GM12878 (cell line): ENCODE data around the gene CLMP. TPM values are rescaled to one million over a fixed set of nuclear protein-coding genes. Genes with fewer than 3 reads are reported as not detected.

ENCODE experiments used
- ATAC-seq: fragments of 200-7000 bp; cut with Tn5 transposase; 3 replicates; pipeline ENCODE4 v1.9.1; 2020; ENCODE audit warnings: mild to moderate bottlenecking, moderate library complexity
- BruUV-seq: library from RNA; stranded (reverse); fragments of 400-500 nt; replicated peaks from 2 replicates; lab custom pipeline; 2021; lab: Mats Ljungman, UMichigan
- CTCF ChIA-PET: fragments of 300-600 bp; sonication (Branson Sonifier 250); formaldehyde crosslinking; extraction: SDS; loops from one replicate; lab custom pipeline; 2021; ENCODE audit warnings: inconsistent platforms; lab: Yijun Ruan, JAX
- POLR2A ChIA-PET: fragments of 350-600 bp; formaldehyde crosslinking; extraction: SDS; loops from one replicate; lab custom pipeline; 2021; ENCODE audit warnings: inconsistent platforms; lab: Charles Lee
- RAD21 ChIA-PET: fragments of 300-600 bp; sonication (Branson Sonifier 250); formaldehyde crosslinking; loops from one replicate; lab custom pipeline; 2023; ENCODE audit warnings: antibody characterized with exemption; ENCODE audit not compliant: unreplicated experiment; lab: Charles Lee
- SMC1A ChIA-PET: fragments of 300-600 bp; sonication (Branson Sonifier 250); formaldehyde crosslinking; loops from one replicate; lab custom pipeline; 2023; ENCODE audit not compliant: unreplicated experiment, uncharacterized antibody; lab: Charles Lee
- DNase-seq: peaks from one replicate; pipeline ENCODE4 v3.0.0-alpha.2; 2011; ENCODE audit warnings: low read depth, low spot score
- FAIRE-seq: peaks from 3 replicates; lab custom pipeline; 2011; peaks lifted over from hg19 to GRCh38; lab: Jason Lieb, UNC
- H2AFZ ChIP-seq: 2 replicates; pipeline ENCODE4 v1.6.0; 2011; ENCODE audit warnings: low read depth, low read length, control low read depth; ENCODE audit not compliant: control insufficient read depth
- H3K27ac ChIP-seq: 2 replicates; pipeline ENCODE4 v1.5.1; 2011; ENCODE audit warnings: control low read depth; ENCODE audit not compliant: control insufficient read depth, insufficient read depth
- H3K27me3 ChIP-seq, 2 experiments: replicated peaks in 1 of 2; 2 replicates each; pipeline versions ENCODE4 v1.6.0 to v1.6.1; 2011; ENCODE audit warnings: low read length in 1 of 2; ENCODE audit not compliant: control insufficient read depth in 2 of 2, insufficient read depth in 2 of 2
- H3K36me3 ChIP-seq, 2 experiments: 2 replicates each; pipeline ENCODE4 v1.5.1; 2011; ENCODE audit warnings: low read length in 1 of 2; ENCODE audit not compliant: control insufficient read depth in 2 of 2, insufficient read depth in 2 of 2
- H3K4me1 ChIP-seq: 2 replicates; pipeline ENCODE4 v1.6.1; 2011; ENCODE audit warnings: mild to moderate bottlenecking, low read length, moderate library complexity, mixed read lengths; ENCODE audit not compliant: control insufficient read depth, insufficient read depth
- H3K4me2 ChIP-seq: 2 replicates; pipeline ENCODE4 v1.6.0; 2011; ENCODE audit warnings: control low read depth; ENCODE audit not compliant: control insufficient read depth, insufficient read depth
- H3K4me3 ChIP-seq: fragments of 200-600 bp; sonication (generic); 2 replicates; pipeline ENCODE4 v1.5.1; 2016
- H3K79me2 ChIP-seq: 2 replicates; pipeline ENCODE4 v1.6.0; 2011; ENCODE audit warnings: low read length; ENCODE audit not compliant: control insufficient read depth, insufficient read depth
- H3K9ac ChIP-seq: 2 replicates; pipeline ENCODE4 v1.8.0; 2011; ENCODE audit warnings: low read length, control low read depth, mixed read lengths; ENCODE audit not compliant: control insufficient read depth, insufficient read depth
- H3K9me3 ChIP-seq: replicated peaks from 3 replicates; pipeline ENCODE4 v1.5.1; 2011; ENCODE audit warnings: mild to moderate bottlenecking, low read length; ENCODE audit not compliant: control insufficient read depth, insufficient read depth
- H4K20me1 ChIP-seq: 2 replicates; pipeline ENCODE4 v1.6.0; 2011; ENCODE audit not compliant: control insufficient read depth, insufficient read depth
- MEF2A ChIP-seq: IDR thresholded peaks from 2 replicates; pipeline ENCODE4 v1.6.1; 2011; ENCODE audit warnings: low read depth, mild to moderate bottlenecking, low read length, moderate library complexity; ENCODE audit not compliant: insufficient read depth
- NR2C2 ChIP-seq: IDR thresholded peaks from 2 replicates; pipeline ENCODE4 v1.6.1; 2011; ENCODE audit warnings: borderline replicate concordance, low read depth; ENCODE audit not compliant: control insufficient read depth, insufficient read length
- RBBP5 ChIP-seq: fragments of 200-600 bp; sonication (generic); conservative IDR thresholded peaks from 2 replicates; pipeline ENCODE4 v1.6.1; 2016
- SMARCA5 ChIP-seq: fragments of 450-650 bp; IDR thresholded peaks from 2 replicates; pipeline ENCODE4 v1.6.1; 2017; ENCODE audit warnings: mild to moderate bottlenecking
- TAF1 ChIP-seq: IDR thresholded peaks from 2 replicates; pipeline ENCODE4 v1.6.1; 2011; ENCODE audit warnings: mild to moderate bottlenecking, low read depth, low read length, borderline replicate concordance
- WGBS: methylation state at CpG from one replicate; pipeline ENCODE4 v1.1.6; 2016; ENCODE audit warnings: low lambda C conversion rate; ENCODE audit not compliant: insufficient replicate concordance, insufficient coverage; ENCODE audit errors: missing lambda C conversion rate; 5-methylcytosine and 5-hydroxymethylcytosine counted together
- in situ Hi-C: fragments of 300-500 bp; cut with MboI; formaldehyde crosslinking; loops from 9 replicates; pipeline ENCODE4 v1.14.3; 2018; ENCODE audit warnings: mixed read lengths
- intact Hi-C: fragments of 100-400 bp; cut with micrococcal nuclease; formaldehyde crosslinking; loops from one replicate; pipeline ENCODE4 v1.14.2; 2022; ENCODE audit not compliant: unreplicated experiment
- polyA plus RNA-seq, 11 experiments: library from polyadenylated mRNA; depleted of rRNA in 4 of 11; unstranded in 6 of 11; stranded (reverse) in 5 of 11; fragments of >200 nt; fragmentation: Nextera tagmentation in 4 of 11; fragmentation: Illumina TruSeq in 1 of 11; extraction: Ambion mirVana in 4 of 11; extraction: Trizol in 1 of 11; gene quantifications; 1 replicate in 1 of 11; 2 replicates in 10 of 11; pipeline versions ENCODE4 v1.2.1 to v1.2.3, GENCODE V29; 2011 to 2016; ENCODE audit warnings: inconsistent platforms in 2 of 11, missing spikeins in 2 of 11, low read depth in 1 of 11
- total RNA-seq, 4 experiments: library from RNA; depleted of rRNA in 3 of 4; stranded (reverse); fragments of >200 nt in 3 of 4; fragmentation: Illumina TruSeq in 1 of 4; extraction: Trizol in 1 of 4; gene quantifications; 2 replicates each; pipeline versions ENCODE4 v1.2.1 to v1.2.3, GENCODE V29; 2013 to 2021
- TF ChIP-seq, protein P1 (sequence below): fragments of 450-650 bp; IDR thresholded peaks from 2 replicates; pipeline ENCODE4 v1.6.1; 2016; ENCODE audit warnings: mild to moderate bottlenecking, moderate library complexity, borderline replicate concordance
- TF ChIP-seq, protein P2 (sequence below): fragments of 450-650 bp; IDR thresholded peaks from 2 replicates; pipeline ENCODE4 v1.6.1; 2017; ENCODE audit warnings: borderline replicate concordance
- TF ChIP-seq, protein P3 (sequence below): fragments of 450-650 bp; IDR thresholded peaks from 2 replicates; pipeline ENCODE4 v1.6.1; 2018; ENCODE audit warnings: mild to moderate bottlenecking, low read depth, moderate library complexity; ENCODE audit not compliant: partially characterized antibody
- TF ChIP-seq, protein P4 (sequence below): fragments of 150-350 bp; IDR thresholded peaks from 2 replicates; pipeline ENCODE4 v1.6.1; 2014; ENCODE audit warnings: mild to moderate bottlenecking, low read depth, low read length

CLMP gene
- total and polyA plus RNA-seq, 10 of the 15 experiments (the other 5 are each of a cell fraction or from before 2014, with no cell fraction given) = 0.01 to 0.71 (median 0.20) TPM; not detected in 4

GRCh38 chr11:123184531-123184930, 10.5 kb downstream of the CLMP start:
- Histone ChIP-seq H3K27me3 (peaks cover 8 to 10% of the 10 kb centered on the region in 2 experiments; a peak in 3 of 4 replicates), H3K9ac (no peak overlapping the region), H3K4me2 (no peak overlapping the region), H3K9me3 (no peaks in the 10 kb centered on the region), H4K20me1 (no peaks in the 10 kb centered on the region), H3K79me2 (no peaks in the 10 kb centered on the region), H3K27ac (no peak overlapping the region), H3K4me1 (no peaks in the 10 kb centered on the region), H3K36me3 (no peaks in the 10 kb centered on the region), H3K4me3 (no peak overlapping the region), H2AFZ (no peak overlapping the region)
- in situ Hi-C loops = no loop called here
- WGBS = 15% methylated on average over 6 of the region's 6 CpGs
- CTCF ChIA-PET = no interaction called here
- no peak for DNase-seq
- no TSS peak for BruUV-seq
- FAIRE-seq = no peak
- RAD21 ChIA-PET = no interaction called here
- POLR2A ChIA-PET = no interaction called here
- intact Hi-C loops = no loop called here
- SMC1A ChIA-PET = interaction anchor here (1.1 kb wide), 1 partner anchor 65 kb away, joined by 3 read pairs; no protein-coding TSS in a partner anchor
- no peak for ATAC-seq
- TF ChIP-seq, protein P1, sequence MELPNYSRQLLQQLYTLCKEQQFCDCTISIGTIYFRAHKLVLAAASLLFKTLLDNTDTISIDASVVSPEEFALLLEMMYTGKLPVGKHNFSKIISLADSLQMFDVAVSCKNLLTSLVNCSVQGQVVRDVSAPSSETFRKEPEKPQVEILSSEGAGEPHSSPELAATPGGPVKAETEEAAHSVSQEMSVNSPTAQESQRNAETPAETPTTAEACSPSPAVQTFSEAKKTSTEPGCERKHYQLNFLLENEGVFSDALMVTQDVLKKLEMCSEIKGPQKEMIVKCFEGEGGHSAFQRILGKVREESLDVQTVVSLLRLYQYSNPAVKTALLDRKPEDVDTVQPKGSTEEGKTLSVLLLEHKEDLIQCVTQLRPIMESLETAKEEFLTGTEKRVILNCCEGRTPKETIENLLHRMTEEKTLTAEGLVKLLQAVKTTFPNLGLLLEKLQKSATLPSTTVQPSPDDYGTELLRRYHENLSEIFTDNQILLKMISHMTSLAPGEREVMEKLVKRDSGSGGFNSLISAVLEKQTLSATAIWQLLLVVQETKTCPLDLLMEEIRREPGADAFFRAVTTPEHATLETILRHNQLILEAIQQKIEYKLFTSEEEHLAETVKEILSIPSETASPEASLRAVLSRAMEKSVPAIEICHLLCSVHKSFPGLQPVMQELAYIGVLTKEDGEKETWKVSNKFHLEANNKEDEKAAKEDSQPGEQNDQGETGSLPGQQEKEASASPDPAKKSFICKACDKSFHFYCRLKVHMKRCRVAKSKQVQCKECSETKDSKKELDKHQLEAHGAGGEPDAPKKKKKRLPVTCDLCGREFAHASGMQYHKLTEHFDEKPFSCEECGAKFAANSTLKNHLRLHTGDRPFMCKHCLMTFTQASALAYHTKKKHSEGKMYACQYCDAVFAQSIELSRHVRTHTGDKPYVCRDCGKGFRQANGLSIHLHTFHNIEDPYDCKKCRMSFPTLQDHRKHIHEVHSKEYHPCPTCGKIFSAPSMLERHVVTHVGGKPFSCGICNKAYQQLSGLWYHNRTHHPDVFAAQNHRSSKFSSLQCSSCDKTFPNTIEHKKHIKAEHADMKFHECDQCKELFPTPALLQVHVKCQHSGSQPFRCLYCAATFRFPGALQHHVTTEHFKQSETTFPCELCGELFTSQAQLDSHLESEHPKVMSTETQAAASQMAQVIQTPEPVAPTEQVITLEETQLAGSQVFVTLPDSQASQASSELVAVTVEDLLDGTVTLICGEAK = no peak
- TF ChIP-seq, protein P2, sequence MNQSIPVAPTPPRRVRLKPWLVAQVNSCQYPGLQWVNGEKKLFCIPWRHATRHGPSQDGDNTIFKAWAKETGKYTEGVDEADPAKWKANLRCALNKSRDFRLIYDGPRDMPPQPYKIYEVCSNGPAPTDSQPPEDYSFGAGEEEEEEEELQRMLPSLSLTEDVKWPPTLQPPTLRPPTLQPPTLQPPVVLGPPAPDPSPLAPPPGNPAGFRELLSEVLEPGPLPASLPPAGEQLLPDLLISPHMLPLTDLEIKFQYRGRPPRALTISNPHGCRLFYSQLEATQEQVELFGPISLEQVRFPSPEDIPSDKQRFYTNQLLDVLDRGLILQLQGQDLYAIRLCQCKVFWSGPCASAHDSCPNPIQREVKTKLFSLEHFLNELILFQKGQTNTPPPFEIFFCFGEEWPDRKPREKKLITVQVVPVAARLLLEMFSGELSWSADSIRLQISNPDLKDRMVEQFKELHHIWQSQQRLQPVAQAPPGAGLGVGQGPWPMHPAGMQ = no peak
- TF ChIP-seq, protein P3, sequence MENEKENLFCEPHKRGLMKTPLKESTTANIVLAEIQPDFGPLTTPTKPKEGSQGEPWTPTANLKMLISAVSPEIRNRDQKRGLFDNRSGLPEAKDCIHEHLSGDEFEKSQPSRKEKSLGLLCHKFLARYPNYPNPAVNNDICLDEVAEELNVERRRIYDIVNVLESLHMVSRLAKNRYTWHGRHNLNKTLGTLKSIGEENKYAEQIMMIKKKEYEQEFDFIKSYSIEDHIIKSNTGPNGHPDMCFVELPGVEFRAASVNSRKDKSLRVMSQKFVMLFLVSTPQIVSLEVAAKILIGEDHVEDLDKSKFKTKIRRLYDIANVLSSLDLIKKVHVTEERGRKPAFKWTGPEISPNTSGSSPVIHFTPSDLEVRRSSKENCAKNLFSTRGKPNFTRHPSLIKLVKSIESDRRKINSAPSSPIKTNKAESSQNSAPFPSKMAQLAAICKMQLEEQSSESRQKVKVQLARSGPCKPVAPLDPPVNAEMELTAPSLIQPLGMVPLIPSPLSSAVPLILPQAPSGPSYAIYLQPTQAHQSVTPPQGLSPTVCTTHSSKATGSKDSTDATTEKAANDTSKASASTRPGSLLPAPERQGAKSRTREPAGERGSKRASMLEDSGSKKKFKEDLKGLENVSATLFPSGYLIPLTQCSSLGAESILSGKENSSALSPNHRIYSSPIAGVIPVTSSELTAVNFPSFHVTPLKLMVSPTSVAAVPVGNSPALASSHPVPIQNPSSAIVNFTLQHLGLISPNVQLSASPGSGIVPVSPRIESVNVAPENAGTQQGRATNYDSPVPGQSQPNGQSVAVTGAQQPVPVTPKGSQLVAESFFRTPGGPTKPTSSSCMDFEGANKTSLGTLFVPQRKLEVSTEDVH = no peak
- TF ChIP-seq NR2C2 (no peak), RBBP5 (no peak), TAF1 (no peak), MEF2A (no peak), SMARCA5 (no peak)
- TF ChIP-seq, protein P4, sequence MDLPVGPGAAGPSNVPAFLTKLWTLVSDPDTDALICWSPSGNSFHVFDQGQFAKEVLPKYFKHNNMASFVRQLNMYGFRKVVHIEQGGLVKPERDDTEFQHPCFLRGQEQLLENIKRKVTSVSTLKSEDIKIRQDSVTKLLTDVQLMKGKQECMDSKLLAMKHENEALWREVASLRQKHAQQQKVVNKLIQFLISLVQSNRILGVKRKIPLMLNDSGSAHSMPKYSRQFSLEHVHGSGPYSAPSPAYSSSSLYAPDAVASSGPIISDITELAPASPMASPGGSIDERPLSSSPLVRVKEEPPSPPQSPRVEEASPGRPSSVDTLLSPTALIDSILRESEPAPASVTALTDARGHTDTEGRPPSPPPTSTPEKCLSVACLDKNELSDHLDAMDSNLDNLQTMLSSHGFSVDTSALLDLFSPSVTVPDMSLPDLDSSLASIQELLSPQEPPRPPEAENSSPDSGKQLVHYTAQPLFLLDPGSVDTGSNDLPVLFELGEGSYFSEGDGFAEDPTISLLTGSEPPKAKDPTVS = no peak
